Kasumi-1 (cell line): ENCODE data around the gene MYBBP1A.
"Not testable (repeated sequence)": the region's sequence is repeated elsewhere in the genome, so short reads cannot be mapped to it uniquely, and the experiment has no call there.

Experiments
- DNase-seq, 2 experiments: peaks; one replicate each; lab custom pipeline; 2025; lab: John Stamatoyannopoulos, UW

MYBBP1A gene

DNA sequence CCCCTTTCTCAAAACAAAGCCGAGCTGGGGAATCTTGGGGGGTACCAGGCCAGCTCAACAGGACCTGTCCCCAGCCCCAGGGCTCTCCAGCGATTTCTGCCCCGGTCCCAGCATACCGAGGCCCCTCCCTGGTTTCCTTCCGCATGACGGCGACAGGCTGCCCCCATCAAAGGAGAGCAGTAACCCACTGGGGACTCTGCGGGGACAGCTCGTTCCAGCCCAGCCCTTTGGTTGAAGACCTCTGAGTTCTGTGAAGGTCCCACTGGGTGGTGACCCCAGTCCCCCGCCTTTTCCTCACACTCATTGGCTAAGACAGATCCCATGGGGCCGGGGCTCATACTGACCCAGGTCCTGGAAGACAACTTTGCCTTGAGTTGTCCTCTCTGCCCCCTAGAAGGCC, 33.2 kb upstream of the MYBBP1A start:
- DNase-seq, result no peak

DNA sequence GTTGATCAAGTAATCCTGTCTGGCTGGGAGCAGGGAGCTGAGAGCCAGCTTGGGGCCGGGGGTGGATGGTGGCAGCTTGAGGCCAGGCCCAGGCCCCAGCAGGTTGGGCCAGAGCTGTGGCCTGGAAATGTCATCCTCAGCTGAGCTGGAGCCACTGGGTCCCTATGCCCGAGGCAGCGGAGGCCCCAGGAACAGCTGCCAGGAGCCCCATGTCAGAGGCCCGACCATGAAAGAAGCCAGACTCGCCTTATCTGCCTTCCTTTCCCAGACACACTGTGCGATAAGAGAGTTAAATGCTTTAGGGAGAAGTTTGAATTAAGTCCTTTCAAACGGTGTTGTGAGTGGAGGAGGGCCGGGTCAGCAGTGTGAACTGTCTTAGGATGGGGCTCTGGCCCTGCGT, 32.6 kb upstream of the MYBBP1A start:
- no peak for DNase-seq

- DNase-seq, result no peak
Measured at GRCh38 chr17:4587195-4587594, 32.0 kb upstream of the MYBBP1A start.

- DNase-seq, result no peak
Measured at GRCh38 chr17:4586043-4586442, 30.9 kb upstream of the MYBBP1A start.

DNA sequence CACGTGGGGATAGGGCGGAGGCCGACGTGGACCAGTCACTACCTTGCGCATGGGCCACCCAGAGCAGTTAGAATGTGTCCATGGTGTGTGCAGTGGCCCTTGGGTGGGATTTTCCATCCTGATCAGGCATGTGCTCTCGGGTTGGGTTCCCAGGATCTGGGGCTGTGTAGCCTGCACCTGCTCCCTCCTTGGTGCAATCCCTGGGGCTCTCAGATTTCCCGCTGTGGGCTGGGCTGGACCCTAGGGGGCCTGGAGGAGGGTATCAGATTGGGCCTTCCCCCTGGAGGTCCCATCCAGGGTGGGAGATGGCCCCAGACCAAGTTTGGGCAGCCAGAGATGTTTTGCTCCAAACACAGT, 30.4 kb upstream of the MYBBP1A start:
- no peak for DNase-seq

DNA sequence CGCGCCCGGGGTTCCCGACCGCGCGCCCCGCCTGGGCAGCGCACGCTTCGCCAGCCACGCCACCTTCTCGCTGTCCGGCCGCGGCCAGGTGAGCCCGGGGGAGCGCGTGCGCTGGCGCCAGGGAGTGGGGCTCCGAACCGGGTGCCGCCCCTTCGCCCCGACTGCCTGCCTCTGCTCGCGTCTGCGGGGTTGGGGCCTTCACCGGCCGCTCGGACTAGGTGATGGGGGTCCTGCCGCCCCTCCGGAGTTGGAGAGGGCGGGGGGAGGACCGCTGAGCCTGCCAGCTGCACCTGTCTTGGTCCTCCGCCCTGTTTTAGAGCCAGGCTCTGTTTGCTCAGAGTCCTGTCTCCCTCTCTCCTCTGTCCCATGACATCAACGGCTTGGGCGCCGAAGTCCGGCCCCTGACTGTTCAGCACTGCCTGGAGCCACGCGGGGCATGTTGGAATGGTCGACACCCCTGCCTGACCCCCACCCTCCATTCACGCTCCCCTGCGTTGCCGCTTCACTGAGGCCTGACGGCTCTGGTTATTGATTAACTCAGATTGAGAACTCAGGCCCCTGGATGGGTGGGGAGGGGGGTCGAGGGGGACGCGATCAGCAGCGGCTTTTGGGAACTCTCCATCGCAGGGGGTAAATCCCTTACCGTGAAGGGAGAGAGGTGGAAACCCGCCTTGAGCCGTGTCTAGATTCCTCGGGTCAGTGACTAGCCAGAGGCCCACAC, 29.9 kb upstream of the MYBBP1A start:
- DNase-seq, result no peak

DNA sequence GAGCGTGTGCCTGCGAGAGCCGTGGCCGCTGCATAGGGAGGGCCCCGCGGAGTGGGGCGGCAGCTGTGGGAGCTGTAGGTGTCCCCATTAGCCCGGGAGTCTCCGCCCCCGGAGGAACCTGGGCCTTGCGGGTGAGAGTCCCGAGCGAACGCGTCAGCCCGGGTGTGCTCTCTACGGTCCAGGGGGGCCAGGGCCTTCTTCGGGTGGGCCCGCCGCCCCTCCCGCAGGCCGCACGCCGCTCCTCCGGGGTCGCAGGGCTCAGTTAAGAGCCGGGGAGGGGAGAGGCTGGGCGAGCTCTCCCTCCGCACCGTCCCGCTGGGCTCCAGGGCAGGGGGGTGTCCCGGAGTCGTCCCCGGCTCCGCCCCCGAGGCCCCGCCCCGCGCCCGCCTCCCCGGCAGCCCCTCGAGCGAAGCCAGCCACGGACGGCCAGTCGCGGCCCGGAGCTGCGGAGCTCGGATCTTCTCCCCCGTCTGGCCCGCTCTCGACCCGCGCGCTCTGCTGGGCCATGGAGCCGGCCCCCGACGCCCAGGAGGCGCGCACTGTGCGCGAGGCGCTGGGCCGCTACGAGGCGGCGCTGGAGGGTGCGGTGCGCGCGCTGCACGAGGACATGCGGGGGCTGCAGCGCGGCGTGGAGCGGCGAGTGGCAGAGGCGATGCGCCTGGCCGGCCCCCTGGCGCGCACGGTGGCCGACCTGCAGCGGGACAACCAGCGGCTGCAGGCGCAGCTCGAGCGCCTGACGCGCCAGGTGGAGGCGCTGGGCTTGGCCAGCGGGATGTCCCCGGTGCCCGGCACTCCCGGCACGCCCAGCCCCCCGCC, 29.1 kb upstream of the MYBBP1A start, which contains the start of gene SMTNL2:
SMTNL2 (plus strand) TSS at position 429 of the 816 bp plus-strand sequence; CDS start at position 506, 77 bp downstream.
- no peak for DNase-seq

- DNase-seq, result peak; percentile 32 to 34
Measured at GRCh38 chr17:4583782-4584100, 28.6 kb upstream of the MYBBP1A start.

DNA sequence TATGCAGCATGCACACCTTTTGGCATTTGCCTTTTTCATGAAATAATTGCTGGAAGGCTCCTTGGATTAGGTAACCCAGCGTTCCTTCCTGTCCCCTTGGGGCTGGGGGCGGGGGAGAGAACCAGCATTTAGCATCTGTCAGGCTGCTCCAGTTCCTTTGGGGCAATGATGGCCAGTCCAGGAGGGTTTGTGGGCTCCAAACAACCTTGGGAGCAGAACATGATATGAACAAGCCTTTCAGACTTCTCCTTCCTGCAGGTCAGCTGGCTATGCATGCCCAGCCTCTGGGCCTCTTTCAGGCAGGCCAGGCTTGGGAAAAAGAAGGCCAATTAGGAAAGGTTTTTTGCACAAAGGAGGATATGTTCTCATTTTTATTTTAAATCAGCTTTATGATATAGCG, 28.0 kb upstream of the MYBBP1A start:
- no peak for DNase-seq

GRCh38 chr17:4582691-4583090, 27.5 kb upstream of the MYBBP1A start:
- DNase-seq, result no peak

GRCh38 chr17:4582101-4582501, 26.9 kb upstream of the MYBBP1A start:
- DNase-seq, result no peak

GRCh38 chr17:4580291-4580690, 25.1 kb upstream of the MYBBP1A start:
- no peak for DNase-seq

DNA sequence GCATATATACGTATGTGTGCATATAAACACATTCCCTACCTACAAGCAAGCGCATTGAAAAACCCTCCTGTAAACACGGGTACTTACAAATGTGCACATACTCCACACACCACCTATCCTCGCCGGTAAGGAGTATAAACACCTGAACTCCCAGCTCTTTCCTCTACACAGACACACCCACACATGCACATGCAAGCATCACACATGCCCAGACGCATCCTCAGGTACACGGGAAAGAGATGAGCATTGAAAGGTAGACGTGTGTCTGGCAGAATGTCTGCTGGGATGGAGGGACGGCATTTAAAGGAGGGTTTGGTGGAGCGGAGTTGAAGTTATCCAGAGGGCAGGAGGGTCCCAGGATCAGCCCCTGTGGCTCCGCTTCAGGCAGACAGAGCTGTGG, 24.5 kb upstream of the MYBBP1A start:
- no peak for DNase-seq

GRCh38 chr17:4578349-4578748, 23.2 kb upstream of the MYBBP1A start:
- DNase-seq, result not testable (repeated sequence)

DNA sequence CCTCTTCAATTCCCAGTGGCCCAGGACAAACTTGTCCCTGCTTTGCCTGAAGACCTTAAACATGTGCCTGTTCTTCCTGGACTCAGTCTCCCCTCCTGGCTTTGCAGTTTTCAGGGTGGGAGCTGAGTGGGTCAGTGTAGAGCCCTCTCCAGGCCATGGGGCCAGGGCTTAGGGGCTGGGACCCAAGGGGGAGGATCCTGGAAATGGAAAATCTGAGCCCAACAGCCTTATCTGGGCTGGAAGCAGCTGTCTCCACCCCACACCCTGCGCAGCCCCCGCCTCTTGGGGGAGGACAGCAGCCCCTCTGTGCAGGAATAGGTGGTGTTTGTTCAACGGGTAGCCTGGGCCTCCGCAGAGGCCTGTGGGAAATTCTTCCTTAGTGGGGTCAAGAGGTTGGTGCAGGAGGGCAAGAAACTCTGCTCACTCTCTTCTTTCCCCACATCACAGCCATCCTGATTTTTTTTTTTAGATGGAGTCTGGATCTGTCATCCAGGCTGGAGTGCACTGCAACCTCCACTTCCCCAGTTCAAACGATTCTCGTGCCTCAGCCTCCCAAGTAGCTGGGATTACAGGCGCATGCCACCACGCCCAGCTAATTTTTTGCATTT, 22.3 kb upstream of the MYBBP1A start:
- no peak for DNase-seq

GRCh38 chr17:4576729-4577322, 21.6 kb upstream of the MYBBP1A start:
- no peak for DNase-seq

- no peak for DNase-seq
Measured at GRCh38 chr17:4576161-4576558, 21.0 kb upstream of the MYBBP1A start.

GRCh38 chr17:4574448-4575045, 19.4 kb upstream of the MYBBP1A start:
- DNase-seq, result no peak

- DNase-seq, result no peak
Measured at GRCh38 chr17:4573669-4574068, 18.5 kb upstream of the MYBBP1A start.

- DNase-seq, result no peak
Measured at GRCh38 chr17:4573115-4573514, 17.9 kb upstream of the MYBBP1A start.

DNA sequence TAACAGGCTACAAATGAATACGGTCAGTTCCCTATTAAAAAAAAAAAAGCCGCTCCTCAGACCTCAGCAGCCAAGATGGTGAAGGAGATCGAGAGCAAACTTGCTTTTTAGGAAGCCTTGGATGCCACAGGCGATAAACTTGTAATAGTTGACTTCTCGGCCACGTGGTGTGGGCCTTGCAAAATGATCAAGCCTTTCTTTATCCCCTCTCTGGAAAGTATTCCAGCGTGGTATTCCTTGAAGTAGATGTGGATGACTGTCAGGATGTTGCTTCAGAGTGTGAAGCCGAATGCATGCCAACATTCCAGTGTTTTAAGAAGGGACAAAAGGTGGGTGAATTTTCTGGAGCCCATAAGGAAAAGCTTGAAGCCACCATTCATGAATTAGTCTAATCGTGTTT, 16.9 kb upstream of the MYBBP1A start:
- DNase-seq, result no peak

GRCh38 chr17:4569591-4569990, 14.4 kb upstream of the MYBBP1A start:
- DNase-seq, result peak in 1 of 2 experiments; percentile 16
